Right ventricle myocardium inferior (tissue), 1 donor: Measurements from ENCODE around the gene FLNC. TPM values are rescaled to one million over a fixed set of nuclear protein-coding genes. Genes with fewer than 3 reads are reported as not detected.

Source experiments
- ATAC-seq: fragments of 200-7000 bp; cut with Tn5 transposase; one replicate; pipeline ENCODE4 v1.9.1; 2020; ENCODE audit warnings: mild to moderate bottlenecking, moderate library complexity
- DNase-seq: peaks from one replicate; pipeline ENCODE4 v3.0.0; 2021; ENCODE audit errors: missing footprints
- intact Hi-C: fragments of 100-400 bp; cut with DNase I; formaldehyde crosslinking; loops from one replicate; pipeline ENCODE4 v1.11.0; 2022
- total RNA-seq: library from RNA; stranded (reverse); fragmentation: NEBNext Ultra II Directional; extraction: Animal tissue kit (Norgen Biotek cat#: 25700); gene quantifications from one replicate; pipeline ENCODE4 v1.2.1, GENCODE V29; 2021
- donor health status: DM: no; HTN: yes; CAD: no; lungs with severe emphysema.

The FLNC gene
- total RNA-seq, 1 donor from 2014 or later, result 905 TPM

DNA sequence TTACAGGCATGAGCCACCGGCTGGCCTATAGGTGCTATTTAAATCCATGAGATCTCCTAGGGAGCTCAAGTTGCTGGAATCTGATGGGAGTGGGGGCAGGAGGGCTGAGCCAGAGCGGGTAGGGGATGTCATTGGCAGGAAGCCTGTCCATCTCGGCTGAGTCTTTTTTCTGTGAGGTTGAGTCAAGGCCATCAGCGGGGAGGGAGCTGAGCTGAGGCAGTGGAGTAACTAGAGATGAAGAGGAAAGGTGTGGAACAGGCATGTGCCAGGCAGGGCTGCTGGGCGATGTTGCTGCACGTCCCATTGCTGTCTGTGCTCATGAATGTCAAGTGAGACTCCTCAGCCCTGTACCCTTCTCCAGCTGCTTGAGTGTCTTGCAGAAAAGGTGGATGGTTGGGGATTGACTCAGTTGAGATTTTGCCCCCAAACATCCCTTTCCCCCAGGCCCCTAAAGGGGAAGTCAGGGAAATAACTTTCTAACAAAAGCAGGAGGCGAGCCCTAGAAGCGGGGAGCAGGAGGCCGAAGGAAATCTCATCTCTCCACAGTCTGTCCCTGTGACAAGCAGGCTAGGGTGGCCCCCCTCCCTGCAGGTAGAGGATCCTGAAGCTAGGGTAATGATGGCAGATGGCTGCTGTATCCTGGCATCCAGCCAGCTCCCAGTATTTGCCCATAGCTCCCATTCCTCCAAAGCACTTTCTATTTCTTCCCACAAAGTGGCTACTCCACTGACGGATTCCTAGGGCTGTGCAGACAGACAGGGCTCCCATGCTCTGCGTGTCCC is 37.8 kb downstream of the FLNC start:
- intact Hi-C loops, result no loop called here
- DNase-seq, result no peak
- ATAC-seq, result no peak

GRCh38 chr7:128868624-128869137 is 38.5 kb downstream of the FLNC start:
- intact Hi-C loops, result no loop called here
- DNase-seq (no peak), ATAC-seq (peak; percentile 1)

- intact Hi-C loops, result no loop called here
- DNase-seq, result no peak
- ATAC-seq, result peak; percentile 86
Measured at GRCh38 chr7:128869138-128869943, 39.1 kb downstream of the FLNC start.

DNA sequence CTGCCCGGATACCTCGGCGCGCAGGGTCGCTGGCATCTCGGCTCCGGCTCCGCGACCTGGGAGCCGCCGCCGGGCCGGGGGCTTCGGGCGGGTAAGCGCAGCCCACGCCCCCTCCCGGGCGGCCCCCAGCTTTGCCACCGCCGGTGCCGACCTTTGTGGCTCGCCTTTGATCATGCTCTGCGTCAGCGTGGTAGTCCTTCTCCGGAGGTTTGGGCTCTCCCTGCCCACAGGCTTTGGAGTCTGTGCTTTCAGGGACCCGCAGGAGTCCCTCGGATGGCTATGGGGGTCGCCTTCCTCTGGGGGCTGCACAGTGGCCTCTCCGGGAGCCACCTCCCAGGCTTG is 39.7 kb downstream of the FLNC start:
- intact Hi-C loops, result no loop called here
- ATAC-seq (no peak), DNase-seq (no peak)

- DNase-seq, result no peak
- intact Hi-C loops, result no loop called here
- ATAC-seq, result no peak
Measured at GRCh38 chr7:128871050-128871449, 40.8 kb downstream of the FLNC start.

GRCh38 chr7:128872394-128872824 is 42.2 kb downstream of the FLNC start:
- intact Hi-C loops, result no loop called here
- no peak for ATAC-seq
- DNase-seq, result no peak

GRCh38 chr7:128873234-128873633 is 43.0 kb downstream of the FLNC start:
- no peak for ATAC-seq
- intact Hi-C loops, result no loop called here
- no peak for DNase-seq

DNA sequence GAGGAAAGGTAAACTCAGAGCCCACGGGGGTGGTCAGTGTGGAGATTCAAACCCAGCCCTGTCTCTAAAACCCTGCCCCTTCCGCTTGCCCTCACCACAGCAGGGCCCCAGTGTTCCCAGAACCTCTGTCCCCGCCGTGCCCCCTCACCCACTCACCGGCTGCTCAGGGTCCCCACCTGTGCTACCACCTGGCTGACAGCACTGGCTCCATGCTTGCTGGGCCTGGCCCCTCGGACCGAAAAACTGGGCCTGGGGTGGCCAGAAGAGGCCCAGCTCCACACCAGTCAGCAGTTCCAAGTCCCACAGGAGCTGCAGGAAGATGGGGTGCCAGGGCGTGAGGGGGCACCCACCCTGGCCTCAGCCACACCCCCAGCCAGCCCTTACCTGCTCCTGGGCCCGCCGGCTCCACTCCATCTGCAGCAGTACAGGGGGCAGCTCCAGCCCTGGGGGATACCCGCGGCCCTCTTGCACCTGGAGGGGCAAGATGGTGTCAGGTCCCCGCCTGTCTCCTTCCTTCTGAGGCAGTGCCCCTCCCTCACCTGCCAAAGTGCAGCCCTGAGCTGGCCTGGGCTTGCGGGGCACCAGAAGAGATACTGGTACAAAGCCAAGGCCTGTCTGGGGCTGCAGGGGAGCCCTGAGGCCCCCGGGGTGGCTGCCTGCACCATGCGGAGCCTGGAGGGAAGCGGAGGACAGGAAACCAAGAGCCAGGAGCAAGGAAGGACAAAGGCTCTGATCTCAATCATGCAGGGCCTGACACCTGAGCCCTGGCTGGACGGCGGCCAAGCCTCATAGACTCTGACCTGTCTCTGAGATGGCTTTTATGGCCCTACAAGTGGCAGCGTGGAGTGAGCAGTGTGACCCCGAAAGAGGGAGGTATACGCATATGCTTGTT is 44.2 kb downstream of the FLNC start:
- DNase-seq, result peak; percentile 61
- ATAC-seq, result no peak

DNA sequence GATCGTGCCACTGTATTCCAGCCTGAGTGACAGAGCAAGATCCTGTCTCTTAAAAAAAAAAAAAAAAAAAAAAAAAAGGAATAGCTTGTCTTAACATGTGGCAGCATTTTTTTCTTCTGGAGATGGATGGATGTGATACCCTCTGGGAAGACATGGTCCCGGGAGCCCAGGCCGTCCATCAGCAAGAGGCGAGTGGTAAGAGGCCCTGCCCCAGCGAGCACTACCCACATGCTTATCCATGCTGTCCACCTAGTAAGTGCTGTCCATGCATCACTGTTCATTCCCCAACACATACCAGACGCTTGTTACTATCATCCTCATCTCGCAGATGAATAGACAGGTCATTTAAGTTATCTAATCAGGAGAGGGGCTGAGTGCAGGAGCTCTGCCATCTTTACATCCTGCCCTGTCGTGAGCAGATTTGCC is 45.3 kb downstream of the FLNC start:
- DNase-seq (peak; percentile 23), ATAC-seq (no peak)
- intact Hi-C loops, result no loop called here

More for the DNA sequence above, 44.2 kb downstream of the FLNC start:
- intact Hi-C loops, result no loop called here

DNA sequence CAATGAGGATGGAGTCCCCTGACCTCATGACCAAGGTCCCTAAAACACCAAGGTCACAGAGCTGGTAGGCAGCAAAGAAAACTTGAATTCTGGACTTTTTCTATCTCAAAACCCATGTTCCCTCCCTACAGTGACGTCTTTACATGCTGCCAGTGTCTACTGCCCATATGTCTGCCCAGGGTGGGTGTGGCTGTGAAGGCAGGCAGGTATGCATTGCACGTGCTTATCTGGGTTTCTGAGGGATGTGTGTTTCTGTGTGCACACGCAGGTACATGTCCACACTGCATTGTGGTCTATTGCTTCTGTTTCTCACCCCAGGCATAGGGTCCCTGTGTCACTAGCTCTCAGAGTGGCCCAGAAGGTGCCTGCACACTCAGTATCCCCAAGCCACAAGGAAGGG is 45.9 kb downstream of the FLNC start:
- intact Hi-C loops, result no loop called here
- no peak for DNase-seq
- ATAC-seq, result no peak

DNA sequence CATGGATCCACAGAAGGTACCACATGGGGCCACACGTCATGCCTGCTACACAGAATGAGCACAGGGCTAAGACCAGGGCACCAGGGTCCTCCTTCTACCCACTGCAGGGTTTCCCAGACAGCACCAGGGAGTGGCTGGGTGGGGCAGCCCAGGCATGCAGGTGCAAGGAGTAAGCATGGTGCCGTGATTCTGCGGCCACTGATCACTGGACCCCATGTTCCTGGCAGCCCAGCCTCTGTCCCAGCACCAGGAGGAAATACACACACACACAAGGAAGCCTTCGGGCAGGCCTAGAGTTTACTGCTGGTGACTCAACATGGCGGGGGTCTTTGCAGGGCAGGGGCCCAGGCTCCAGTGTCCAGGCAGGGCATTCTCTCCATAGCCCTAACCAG is 46.4 kb downstream of the FLNC start:
- intact Hi-C loops, result no loop called here

GRCh38 chr7:128876978-128877755 is 47.0 kb downstream of the FLNC start:
- ATAC-seq, result no peak
- peak; percentile 67 for DNase-seq
- intact Hi-C loops, result no loop called here

More for the DNA sequence above, 46.4 kb downstream of the FLNC start:
- ATAC-seq (no peak), DNase-seq (peak; percentile 45)

GRCh38 chr7:128877756-128878120 is 47.5 kb downstream of the FLNC start:
- DNase-seq, result no peak
- intact Hi-C loops, result no loop called here

DNA sequence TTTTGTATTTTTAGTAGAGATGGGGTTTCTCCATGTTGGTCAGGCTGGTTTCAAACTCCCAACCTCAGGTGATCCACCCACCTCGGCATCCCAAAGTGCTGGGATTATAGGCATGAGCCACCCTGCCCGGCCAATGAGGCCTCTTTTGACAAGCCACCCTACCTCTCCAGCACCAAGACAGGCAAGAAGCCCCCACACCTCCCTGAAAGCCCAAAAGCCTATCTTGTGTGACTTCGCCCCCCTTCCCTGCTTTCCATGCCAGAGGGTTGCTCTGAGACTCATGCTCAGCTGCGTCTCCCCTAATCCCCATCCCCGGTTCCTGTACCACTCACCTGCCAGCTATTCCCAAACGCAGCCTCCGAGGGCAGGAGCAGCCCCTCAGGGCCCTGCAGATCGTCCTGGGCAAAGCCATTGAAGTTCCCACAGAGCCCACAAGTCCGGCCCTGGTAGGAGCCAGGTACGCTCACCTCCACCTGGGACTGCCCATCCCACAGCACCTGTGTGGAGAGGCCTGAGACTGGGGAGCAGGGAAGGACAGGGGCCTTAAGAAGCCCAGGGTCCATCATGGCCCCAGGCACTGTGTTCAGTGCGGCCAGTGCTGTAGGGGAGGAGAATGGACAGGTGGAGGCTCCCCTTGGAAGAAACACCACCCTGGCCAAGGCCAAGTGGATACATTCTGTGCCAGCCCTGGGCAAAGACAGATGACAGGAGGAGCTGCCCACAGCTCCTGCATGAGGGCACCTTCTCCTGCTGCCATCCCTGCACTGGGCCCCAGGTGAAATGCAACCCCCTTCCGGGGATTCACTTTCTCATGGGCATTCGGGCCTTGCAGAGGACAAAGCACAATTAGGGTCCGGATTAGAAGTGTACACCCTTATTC is 48.3 kb downstream of the FLNC start:
- intact Hi-C loops, result no loop called here
- ATAC-seq, result no peak
- peak; percentile 18 for DNase-seq

More at GRCh38 chr7:128877756-128878120, 47.5 kb downstream of the FLNC start:
- no peak for ATAC-seq

- ATAC-seq (no peak), DNase-seq (peak; percentile 46)
- intact Hi-C loops, result no loop called here
Measured at GRCh38 chr7:128879461-128879938, 49.3 kb downstream of the FLNC start.

GRCh38 chr7:128879939-128880746 is 49.9 kb downstream of the FLNC start:
- ATAC-seq, result peak; percentile 87
- DNase-seq, result peak; percentile 76
- intact Hi-C loops, result loop anchor here (5.0 kb wide), 3 partner anchors 88 to 403 kb away; partner anchors contain the start of genes CCDC136 and METTL2B
